Hematopoietic multipotent progenitor cell treated with erythropoietin and hydrocortisone succinate and interleukin-3 and kit ligand, for 6 days (in vitro differentiated cells): Measurements from ENCODE around the gene WDR27.
"Not testable (repeated sequence)": the region's sequence is repeated elsewhere in the genome, so short reads cannot be mapped to it uniquely, and the experiment has no call there.

Source experiments
- DNase-seq: peaks from one replicate; pipeline ENCODE4 v3.0.0-alpha.2; 2015

The WDR27 gene

GRCh38 chr6:169508452-169508851 is 193.4 kb downstream of the WDR27 start:
- DNase-seq = no peak

- DNase-seq = no peak
Measured at GRCh38 chr6:169503422-169504152, 198.2 kb downstream of the WDR27 start.

- DNase-seq = no peak
Measured at GRCh38 chr6:169502445-169502844, 199.4 kb downstream of the WDR27 start.

- DNase-seq = no peak
Measured at GRCh38 chr6:169501777-169502313, 200.0 kb downstream of the WDR27 start.

- DNase-seq = no peak
Measured at GRCh38 chr6:169501128-169501527, 200.7 kb downstream of the WDR27 start.

- no peak for DNase-seq
Measured at GRCh38 chr6:169500688-169501087, 201.1 kb downstream of the WDR27 start.

- no peak for DNase-seq
Measured at GRCh38 chr6:169499848-169500247, 202.0 kb downstream of the WDR27 start.

GRCh38 chr6:169498916-169499513 is 202.8 kb downstream of the WDR27 start:
- DNase-seq = no peak

- no peak for DNase-seq
Measured at GRCh38 chr6:169495601-169496000, 206.2 kb downstream of the WDR27 start.

- no peak for DNase-seq
Measured at GRCh38 chr6:169494038-169494437, 207.8 kb downstream of the WDR27 start.

- no peak for DNase-seq
Measured at GRCh38 chr6:169491482-169491881, 210.3 kb downstream of the WDR27 start.

GRCh38 chr6:169490830-169491229 is 211.0 kb downstream of the WDR27 start:
- DNase-seq = no peak

GRCh38 chr6:169490246-169490641 is 211.6 kb downstream of the WDR27 start:
- no peak for DNase-seq

GRCh38 chr6:169489563-169490245 is 212.1 kb downstream of the WDR27 start:
- DNase-seq = no peak

- no peak for DNase-seq
Measured at GRCh38 chr6:169487579-169488436, 214.0 kb downstream of the WDR27 start.

- no peak for DNase-seq
Measured at GRCh38 chr6:169479783-169480495, 221.9 kb downstream of the WDR27 start.

GRCh38 chr6:169474362-169474761 is 227.5 kb downstream of the WDR27 start:
- no peak for DNase-seq

- DNase-seq = no peak
Measured at GRCh38 chr6:169473663-169474062, 228.2 kb downstream of the WDR27 start.

- no peak for DNase-seq
Measured at GRCh38 chr6:169472786-169473416, 228.9 kb downstream of the WDR27 start.

GRCh38 chr6:169470790-169471189 is 231.0 kb downstream of the WDR27 start:
- DNase-seq = no peak

GRCh38 chr6:169469028-169469427 is 232.8 kb downstream of the WDR27 start:
- no peak for DNase-seq

GRCh38 chr6:169467755-169468154 is 234.1 kb downstream of the WDR27 start:
- DNase-seq = not testable (repeated sequence)
